D721Med (cell line): ENCODE results near the gene SH3PXD2A.
"Not testable (repeated sequence)": the region's sequence is repeated elsewhere in the genome, so short reads cannot be mapped to it uniquely, and the experiment has no call there.

Source experiments
- DNase-seq: peaks from one replicate; pipeline ENCODE4 v3.0.0; 2011; ENCODE audit warnings: low spot score; ENCODE audit not compliant: insufficient read length
- FAIRE-seq: peaks from 2 replicates; lab custom pipeline; 2011; peaks lifted over from hg19 to GRCh38; lab: Jason Lieb, UNC
- CTCF ChIP-seq: IDR thresholded peaks from 2 replicates; pipeline ENCODE4 v1.5.1; 2012; ENCODE audit warnings: mild to moderate bottlenecking, control low read depth; ENCODE audit not compliant: insufficient read depth; ENCODE audit errors: missing control alignments

The SH3PXD2A gene

DNA sequence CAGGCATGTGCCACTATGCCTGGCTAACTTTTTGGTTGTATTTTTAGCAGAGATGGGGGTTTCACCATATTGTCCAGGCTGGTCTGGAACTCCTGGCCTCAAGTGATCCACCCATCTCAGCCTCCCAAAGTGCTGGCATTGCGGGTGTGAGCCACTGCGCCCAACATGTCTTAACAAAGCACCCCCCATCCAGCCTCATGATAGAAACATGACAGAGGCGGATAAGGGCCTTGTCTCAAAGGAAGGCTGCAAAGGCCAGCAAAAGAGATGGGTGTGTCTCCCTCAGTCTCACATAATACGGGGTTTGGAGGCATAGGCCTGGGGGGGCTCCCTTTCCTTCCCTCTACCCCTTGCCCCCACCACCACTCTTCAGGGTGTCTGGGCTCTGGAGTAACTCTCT is 93.2 kb downstream of the SH3PXD2A start:
- no peak for TF ChIP-seq CTCF
- DNase-seq (no peak), FAIRE-seq (no peak)

DNA sequence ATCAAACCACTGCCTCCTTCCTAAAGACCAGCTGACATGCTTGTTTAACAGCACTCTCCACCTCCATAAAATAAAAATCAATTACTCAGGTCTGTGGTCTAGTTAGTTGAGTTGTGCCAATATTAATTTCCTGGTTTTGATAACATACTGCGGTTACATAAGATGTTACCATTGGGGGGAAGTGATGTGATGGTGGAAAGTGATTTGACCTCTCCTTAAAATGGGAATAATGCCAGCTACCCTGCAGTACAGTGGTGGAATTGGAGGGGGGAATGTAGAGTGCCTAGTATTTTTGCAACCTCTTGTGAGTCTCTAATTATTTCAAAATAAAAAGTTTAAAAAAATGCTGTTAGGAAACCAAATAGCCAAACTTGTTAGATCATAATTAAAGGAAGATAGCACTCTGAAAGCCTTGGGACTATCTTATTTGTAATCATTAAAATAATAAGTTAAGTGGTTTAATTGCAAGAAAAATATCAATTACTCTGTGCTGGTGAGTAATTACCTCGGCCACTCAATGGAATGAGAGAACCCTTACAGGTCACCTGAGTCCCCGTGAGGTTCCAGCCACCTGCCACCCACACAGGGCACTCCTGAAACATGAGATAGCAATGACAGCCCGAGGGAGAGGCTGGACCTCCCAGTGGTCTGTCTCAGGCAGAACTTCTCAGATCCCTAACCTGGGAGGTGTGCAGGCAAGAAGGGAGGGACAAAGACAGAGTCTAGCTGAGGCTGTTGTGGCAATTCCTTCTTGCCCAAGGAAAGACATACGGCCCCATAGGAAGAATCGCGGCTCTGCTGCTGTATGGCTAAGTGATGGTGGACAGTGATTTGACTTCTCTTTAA is 94.1 kb downstream of the SH3PXD2A start:
- FAIRE-seq (no peak), DNase-seq (no peak)
- TF ChIP-seq CTCF = no peak

GRCh38 chr10:103760233-103760632 is 95.1 kb downstream of the SH3PXD2A start:
- not testable (repeated sequence) for DNase-seq, FAIRE-seq

DNA sequence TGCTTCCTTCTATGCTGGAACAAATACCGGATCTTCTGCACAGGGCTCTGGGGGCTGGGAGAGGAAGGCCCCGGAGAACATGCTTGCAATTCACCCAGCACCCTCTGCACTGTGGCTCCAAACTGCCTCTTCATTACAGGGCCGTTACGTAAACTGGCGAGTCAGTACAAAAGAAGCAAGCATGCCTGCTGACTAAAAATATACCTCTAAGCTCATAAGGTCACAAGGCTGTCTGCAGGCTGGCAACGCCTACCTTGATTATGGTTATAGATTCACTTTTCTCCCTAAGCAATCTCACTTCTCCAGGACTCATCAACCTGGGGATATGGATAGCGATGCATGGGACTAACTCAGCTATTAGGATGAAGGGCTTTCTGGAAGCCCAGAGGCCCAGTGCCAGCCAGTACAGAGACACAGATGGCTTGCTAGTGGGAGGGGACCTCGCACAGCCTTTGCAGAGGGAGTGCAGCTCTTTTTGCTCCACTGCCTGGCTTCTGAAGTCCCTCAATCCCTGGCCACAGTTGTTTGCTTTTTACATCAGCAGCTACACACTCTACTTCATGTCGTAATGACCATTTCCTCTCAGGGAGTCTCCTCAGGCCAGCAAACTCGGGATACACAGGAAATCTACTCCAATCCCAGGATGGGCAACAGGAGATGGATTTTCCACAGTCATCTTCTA is 96.1 kb downstream of the SH3PXD2A start:
- FAIRE-seq = no peak
- TF ChIP-seq CTCF = no peak
- DNase-seq = no peak

DNA sequence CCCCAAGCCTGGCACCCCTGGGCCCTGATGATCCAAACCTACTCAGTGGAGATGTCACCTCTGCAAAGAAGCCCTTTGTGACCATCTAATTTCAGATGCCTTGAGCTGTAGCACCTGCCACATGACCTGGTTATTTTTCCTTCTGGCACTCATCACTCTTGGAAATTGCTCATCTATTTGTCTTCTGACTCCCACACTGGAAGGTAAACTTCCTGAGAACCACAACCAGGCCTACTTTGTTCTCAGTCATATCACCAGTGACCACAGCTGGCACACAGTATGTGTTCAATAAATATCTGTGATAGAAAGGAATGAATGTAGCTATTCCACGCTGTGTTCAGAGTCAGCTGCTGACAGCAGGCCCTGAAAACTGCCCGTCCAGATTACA is 97.1 kb downstream of the SH3PXD2A start:
- FAIRE-seq (no peak), DNase-seq (no peak)
- no peak for TF ChIP-seq CTCF

- FAIRE-seq (no peak), DNase-seq (no peak)
- TF ChIP-seq CTCF = no peak
Observed at GRCh38 chr10:103757531-103758293, 97.7 kb downstream of the SH3PXD2A start.

- FAIRE-seq = no peak
Observed at GRCh38 chr10:103756277-103756869, 99.0 kb downstream of the SH3PXD2A start.

More at GRCh38 chr10:103756277-103756869, 99.0 kb downstream of the SH3PXD2A start:
- TF ChIP-seq CTCF = no peak
- no peak for DNase-seq
